Activated naive CD4-positive, alpha-beta T cell treated with Interleukin-2 at 50 U/mL for 16 hours (primary cell): ENCODE measurements around the gene ISLR2.

Experiments used
- DNase-seq: peaks from one replicate; pipeline ENCODE4 v3.0.0-alpha.2; 2020

The ISLR2 gene

DNA sequence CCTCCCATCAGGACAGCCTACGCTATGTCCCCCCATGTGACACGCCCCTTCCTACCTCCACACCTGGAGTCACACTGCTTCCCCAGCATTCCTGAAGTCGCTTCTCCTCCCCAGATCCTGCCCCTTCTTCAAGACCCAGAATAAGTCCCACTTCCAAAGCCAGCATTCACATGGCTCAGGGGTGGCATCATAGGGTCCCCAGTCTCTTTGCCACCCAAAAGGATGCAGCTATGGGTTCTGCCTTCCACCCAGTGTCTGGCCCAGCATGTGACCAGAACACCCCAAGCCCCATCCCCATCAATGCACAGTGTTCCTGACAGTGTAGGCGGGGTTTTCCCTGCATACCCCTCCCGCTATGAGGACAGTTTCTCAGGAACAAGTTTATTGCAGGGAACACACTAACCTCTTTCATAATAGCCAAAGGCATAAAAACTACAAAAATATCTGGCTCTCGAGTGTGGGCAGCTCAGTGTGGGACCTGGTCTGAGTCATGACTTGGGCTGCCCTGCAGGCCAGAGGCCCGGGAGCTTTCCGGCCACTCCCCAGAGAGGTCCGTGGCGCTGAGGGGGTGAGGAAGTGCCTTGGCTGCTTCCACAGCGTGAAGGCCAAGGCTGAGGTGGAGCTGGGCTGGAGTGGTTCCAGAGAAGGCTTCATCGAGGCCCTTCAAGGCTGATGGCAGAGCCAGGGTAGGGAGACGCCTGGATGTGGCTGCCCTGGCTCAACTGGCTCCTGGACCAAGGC, 48.9 kb downstream of the ISLR2 start:
- DNase-seq: no peak

DNA sequence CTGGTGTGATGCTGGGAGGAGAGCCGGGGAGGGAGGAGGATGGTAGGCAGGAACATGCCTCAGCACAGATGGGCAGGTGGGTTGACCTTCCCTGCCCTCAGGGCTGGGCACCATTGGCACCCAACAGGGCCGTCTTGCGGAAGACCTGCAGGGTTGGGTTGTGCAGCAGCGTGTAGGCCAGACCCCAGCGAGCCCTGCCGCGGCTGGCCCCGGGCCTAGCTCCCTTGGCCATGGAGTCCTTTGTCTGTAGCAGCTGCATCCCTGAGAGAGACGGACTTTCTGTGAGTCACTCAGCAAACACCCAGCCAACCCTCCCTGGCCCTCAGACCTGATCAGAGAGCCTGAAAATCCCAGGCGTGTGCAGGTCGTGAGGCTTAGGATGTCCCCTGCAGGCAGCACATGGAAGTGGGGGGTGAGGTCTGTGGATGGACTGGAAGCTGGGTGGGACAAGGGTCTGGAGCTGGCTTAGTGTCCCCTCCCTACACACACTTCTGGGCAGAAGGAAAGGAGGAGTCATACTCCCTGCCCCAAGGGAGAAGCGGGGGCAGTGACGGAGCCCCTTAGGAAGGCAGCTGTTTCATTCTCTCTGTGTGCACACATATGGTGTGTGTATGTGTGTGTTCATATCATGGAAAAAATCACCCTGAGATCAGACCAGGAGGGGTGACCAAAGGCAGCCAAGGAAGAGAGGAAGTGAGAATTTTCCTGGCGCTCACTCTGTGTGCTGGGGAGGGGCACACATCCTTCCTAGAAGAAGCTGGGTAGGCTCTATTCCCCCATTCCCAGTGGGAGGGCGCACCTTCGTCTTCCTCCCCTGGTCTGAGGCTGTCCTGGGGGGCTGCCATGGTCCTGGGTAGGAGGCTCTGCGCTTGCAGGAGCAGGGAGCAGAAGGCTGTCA, 49.8 kb downstream of the ISLR2 start:
- DNase-seq: no peak

DNA sequence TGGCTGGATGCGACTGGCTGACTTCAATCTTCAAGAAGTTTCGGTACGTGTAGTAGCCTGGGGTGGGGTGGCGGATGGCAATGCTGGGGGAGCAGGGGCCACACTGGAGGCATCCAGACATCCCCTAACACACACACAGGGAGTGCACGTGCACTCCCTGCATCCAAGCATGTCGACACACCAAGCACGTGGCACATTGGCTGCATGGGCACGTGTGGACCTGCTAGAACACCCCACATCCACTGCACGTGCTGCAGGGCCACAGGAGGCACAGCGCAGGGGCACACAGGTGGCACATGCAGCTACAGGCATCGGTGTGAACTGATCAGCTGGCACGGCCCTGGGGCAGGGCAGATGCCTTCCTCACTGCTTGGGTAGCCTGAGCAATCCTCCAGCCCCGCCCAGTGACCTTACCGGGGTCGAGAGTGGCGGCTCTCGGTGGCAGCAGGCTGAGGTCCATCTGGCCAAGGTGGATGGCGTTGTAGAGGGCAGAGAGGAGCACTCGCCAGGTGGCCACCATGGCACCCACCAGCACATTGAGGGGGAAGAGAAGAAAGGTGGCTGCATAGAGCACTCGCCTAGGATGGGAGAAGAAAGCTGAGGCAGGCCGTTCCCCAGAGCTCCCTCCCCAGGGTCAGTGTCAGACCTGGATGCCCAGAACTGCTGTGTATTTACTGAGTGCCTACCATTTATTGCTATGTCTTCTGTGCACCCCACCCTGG, 50.7 kb downstream of the ISLR2 start:
- no peak for DNase-seq

DNA sequence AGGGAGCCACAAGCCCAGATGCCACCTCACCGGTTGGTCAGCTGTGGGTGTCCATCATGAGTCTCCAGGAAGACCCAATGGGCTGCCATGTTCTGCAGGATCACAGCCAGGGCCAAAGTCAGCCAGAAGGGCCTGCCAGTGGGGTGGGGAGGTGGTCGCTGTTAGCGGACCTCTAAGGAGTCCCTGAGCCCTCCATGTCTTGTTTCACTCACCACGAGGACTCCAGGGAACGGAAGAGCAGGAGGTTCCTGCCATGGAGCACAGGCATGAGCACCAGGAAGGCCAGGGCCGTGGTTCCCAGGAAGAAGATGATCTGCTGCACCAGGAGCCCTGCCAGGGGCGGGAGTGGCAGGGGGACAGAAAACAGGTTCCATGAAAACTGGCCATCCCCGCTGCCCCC, 51.7 kb downstream of the ISLR2 start:
- DNase-seq: no peak

DNA sequence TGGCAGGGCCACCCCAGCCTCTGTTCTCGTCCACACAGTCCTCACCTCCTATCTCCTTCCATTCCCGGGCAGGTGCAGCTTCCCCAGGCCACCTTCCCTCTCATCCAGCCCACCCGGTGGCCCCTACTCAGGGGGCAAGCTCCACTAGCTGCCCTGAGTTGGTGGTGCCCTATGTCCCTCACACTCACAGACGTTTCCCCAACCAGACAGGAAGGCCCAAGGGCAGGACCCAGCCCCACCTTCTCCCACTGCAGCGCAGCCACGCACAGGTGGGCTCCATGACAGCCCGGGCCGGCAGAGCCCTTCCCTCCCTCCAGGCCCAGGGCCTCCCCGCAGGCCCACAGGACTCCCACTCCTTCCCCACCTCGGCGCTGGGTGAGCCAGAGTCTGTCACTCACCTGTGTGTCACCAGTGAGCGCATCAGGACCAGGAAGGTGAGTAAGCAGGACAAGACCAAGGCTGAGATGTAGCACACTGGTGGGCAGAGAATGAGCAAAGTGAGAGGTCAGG, 54.3 kb downstream of the ISLR2 start:
- no peak for DNase-seq

DNA sequence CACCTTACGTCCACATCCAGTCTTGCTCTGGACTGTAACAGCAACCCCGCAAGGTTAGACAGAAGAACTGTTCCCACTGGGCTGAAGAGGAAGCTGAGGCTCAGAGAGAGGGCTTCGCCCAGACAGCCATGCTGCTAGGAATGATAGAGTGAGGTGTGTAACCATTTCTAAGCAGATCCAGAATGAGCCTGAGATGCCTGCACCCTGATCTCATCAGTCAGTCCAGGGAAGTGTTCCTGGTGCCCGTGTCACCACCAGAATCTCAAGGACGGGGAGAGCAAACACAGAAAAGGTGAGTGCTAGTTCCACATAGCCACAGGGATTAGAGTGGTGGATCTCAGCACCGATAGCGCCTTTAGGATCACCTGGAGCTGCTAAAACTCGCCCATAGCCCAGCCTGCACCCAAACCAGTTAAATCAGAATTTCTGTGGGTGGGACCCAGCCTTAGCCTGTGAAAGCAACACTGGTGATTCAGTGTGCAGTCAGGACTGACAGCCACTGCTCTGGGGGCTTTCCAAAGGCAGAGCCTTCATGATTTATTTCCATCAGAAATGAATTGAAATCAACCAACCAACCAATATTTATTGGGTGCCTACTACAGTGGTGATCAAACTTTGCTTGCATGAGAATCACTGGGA, 55.4 kb downstream of the ISLR2 start:
- no peak for DNase-seq
